Motor neuron (in vitro differentiated cells): ENCODE data around the gene MYO7B. TPM values are rescaled to one million over a fixed set of nuclear protein-coding genes. Genes with fewer than 3 reads are reported as not detected.

ENCODE experiments used
- ATAC-seq, 8 experiments: fragments of 200-7000 bp; cut with Tn5 transposase; replicated peaks in 6 of 8; 2 replicates each; pipeline ENCODE4 v1.8.0; 2021; ENCODE audit warnings: mild to moderate bottlenecking in 8 of 8, moderate library complexity in 8 of 8
- H3K27ac ChIP-seq, 2 donors: fragments of 250-450 bp; sonication (Bioruptor Pico); 2 replicates each; pipeline ENCODE4 v1.9.0; 2021; ENCODE audit warnings: antibody characterized with exemption in 2 of 2, mild to moderate bottlenecking in 2 of 2, moderate library complexity in 1 of 2
- H3K4me1 ChIP-seq, 2 donors: fragments of 250-450 bp; sonication (Bioruptor Pico); replicated peaks in 1 of 2; 2 replicates each; pipeline ENCODE4 v1.6.1; 2021; ENCODE audit warnings: antibody characterized with exemption in 2 of 2, mild to moderate bottlenecking in 2 of 2, moderate library complexity in 1 of 2
- H3K4me3 ChIP-seq, 5 donors: fragments of 250-450 bp; sonication (Bioruptor Pico); 2 replicates each; pipeline ENCODE4 v1.9.0; 2021; ENCODE audit warnings: antibody characterized with exemption in 5 of 5, mild to moderate bottlenecking in 5 of 5, moderate library complexity in 4 of 5
- WGBS, 10 experiments: fragments of 450-650 bp; shearing (Covaris generic); methylation state at CpG; one replicate each; pipeline ENCODE4 v1.0.0; 2022; 5-methylcytosine and 5-hydroxymethylcytosine counted together
- in situ Hi-C, 9 experiments: fragments of 400-800 bp; cut with MboI; loops; one replicate each; pipeline ENCODE4 v1.15.0; 2021; ENCODE audit warnings: low sequenced_read_pairs in 9 of 9, low pct_unique_long_range_greater_than_20kb in 2 of 9; ENCODE audit not compliant: unreplicated experiment in 9 of 9
- total RNA-seq, 8 experiments: library from RNA; unstranded; fragments of 300-600 nt; gene quantifications; 2 replicates each; pipeline versions ENCODE4 v1.2.3 to v1.2.4, GENCODE V29; 2022

MYO7B gene
- total RNA-seq, 8 experiments from 2014 or later = 0.08 to 1.1 (median 0.36) TPM; not detected in 2

DNA sequence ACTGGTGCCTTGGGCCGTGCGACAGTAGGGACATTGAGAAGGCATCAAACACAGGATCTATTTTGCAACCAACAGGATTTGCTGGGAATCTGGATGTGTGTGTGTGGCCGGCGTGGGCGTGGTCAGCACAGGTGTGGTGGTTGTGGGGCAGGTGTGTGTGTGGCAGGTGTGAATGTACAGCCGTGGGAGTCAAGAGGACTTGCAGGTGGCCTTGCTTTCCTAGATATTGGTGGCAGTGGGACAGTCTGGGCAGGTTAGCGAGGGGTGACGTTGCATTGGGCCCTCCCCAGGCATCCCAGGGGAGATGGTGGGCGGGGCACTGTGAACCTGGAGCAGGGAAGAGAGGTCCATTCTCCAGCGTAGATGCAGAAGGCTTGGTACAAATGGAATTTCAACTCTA lies 143.0 kb downstream of the MYO7B start:
- H3K4me3 ChIP-seq = no peak overlapping the region
- in situ Hi-C loops = no loop called here
- ATAC-seq = no peak
- peaks cover 4 to 9% of the 10 kb centered on the region in 2 donors for H3K4me1 ChIP-seq
- WGBS, 10 experiments = 0 to 92% (median 83%) methylated on average over 1 to 8 of the region's 10 CpGs; no CpG with 5 or more reads in 6 of the 10 experiments
- H3K27ac ChIP-seq = no peak overlapping the region

DNA sequence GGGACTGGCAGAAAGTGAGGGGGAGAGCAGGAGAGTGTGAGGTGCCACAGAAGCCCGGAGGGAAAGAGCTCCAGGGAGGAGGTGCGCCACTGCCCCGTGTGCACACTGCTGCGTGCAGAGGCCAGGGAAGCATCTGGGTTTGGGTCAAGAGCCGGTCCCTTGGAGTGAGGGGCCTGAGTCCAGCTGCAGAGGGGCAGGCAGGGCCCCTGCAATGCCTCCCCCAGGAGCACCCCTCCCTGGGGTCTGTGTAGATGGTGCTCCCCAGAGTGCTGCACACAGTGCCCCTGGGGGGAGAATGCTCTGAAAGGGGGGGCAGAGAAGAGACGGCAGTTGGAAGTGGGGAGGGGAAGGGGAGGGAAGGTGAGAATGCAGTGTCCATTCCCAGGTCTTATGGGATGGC lies 143.5 kb downstream of the MYO7B start:
- no peak for ATAC-seq
- in situ Hi-C loops = no loop called here
- WGBS, 10 experiments = 33 to 92% methylated on average over 1 to 2 of the region's 6 CpGs; no CpG with 5 or more reads in 8 of the 10 experiments
- Histone ChIP-seq H3K4me3 (no peak overlapping the region), H3K4me1 (peaks cover 4 to 9% of the 10 kb centered on the region in 2 donors), H3K27ac (no peak overlapping the region)

DNA sequence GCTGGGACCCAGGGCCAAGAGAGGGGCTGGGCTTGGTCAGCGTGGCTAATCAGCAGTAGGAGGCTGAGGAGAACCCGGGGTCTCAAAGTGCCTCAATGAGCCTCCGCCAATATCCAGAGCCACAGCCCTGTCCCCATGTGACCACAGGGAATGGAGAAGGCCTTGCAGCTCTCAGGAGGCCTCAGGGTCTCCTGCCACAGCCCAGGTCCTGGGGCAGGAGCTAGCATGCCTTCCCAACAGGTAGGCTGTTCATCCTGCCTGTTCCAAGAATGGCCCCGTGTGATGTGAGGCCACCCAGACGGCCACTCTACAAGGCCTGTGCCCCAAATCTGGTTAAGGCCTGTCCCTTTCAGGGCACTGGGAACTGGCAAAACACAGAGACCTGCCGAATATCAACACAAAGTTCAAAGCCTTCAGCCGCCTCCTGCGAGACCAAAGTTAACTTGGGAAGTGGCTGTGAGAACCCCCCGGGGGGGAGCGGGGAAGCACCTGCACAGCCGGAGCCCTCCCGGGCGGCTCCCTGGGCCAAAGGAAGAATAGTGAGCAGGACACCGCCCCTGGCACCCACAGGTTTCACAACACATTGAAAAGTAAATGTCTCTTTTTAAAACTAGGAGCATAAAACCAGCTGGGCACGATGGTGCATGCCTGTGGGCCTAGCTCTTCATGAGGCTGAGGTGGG lies 144.3 kb downstream of the MYO7B start:
- Histone ChIP-seq H3K4me3 (no peak overlapping the region), H3K27ac (no peak overlapping the region), H3K4me1 (peaks cover 4 to 9% of the 10 kb centered on the region in 2 donors)
- in situ Hi-C loops = no loop called here
- 74 to 100% (median 83%) methylated on average over 1 to 6 of the region's 15 CpGs; no CpG with 5 or more reads in 5 of the 10 experiments for WGBS, 10 experiments
- no peak for ATAC-seq

DNA sequence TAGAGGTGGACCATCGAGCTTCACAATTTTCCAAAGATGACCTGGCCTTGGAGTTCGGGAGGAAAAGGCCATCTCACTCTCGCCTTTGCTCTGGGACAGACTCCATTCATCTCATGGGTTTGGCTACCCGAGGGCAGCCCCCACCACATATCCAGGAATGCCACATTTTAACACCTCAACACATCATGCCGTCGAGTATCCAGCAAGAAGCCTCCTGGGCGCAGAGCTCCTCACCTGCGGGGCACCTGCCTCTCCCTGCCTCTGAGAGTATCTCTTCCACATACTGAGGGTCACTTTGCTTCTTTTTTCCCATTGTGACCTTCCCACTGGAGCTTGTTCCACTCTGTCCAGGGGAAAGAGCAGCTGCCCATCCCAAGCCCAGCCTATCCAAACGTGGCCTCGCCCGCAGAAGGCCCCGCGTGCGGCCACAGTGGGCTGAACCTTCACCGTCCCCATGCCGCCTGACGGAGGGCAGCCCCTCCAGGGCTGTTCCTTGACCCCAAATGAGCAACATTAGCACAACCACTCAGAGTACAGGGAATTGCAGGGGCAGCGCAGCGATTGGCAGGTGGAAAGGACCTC lies 145.3 kb downstream of the MYO7B start:
- Histone ChIP-seq H3K4me3 (no peak overlapping the region), H3K4me1 (peaks cover 4% of the 10 kb centered on the region in 2 donors), H3K27ac (no peak overlapping the region)
- ATAC-seq = no peak
- in situ Hi-C loops = no loop called here
- WGBS, 10 experiments = 67 to 96% (median 81%) methylated on average over 1 to 13 of the region's 19 CpGs; no CpG with 5 or more reads in 2 of the 10 experiments

DNA sequence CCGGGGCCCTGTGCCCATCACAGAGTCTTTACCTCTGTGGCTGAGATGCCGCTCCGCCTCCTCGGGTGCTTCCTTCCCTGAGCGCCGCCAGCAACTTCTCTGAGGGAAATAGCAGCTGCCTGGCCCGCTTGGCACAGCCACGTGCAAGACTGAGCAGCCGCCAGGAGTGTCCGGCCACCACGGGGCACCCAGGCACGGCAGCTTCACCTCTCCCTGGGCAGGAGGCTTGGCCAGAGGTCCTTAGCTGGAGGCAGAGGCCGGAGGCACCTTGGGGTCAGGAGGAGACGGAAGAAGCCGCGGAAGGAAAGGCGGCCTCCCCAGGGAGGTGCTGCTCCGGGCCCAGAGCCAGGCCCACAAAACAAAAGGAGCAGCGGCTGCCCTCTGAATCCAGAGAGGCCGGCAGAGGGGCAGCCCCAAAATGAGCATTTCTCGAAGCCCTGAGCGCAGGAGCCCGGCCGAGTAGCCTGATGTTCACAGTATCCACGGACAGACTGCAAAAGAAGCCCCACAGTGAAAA lies 145.9 kb downstream of the MYO7B start:
- Histone ChIP-seq H3K4me3 (no peak overlapping the region), H3K27ac (no peak overlapping the region), H3K4me1 (no peaks in the 10 kb centered on the region)
- 0 to 65% (median 44%) methylated on average over 1 to 15 of the region's 25 CpGs; no CpG with 5 or more reads in 3 of the 10 experiments for WGBS, 10 experiments
- ATAC-seq = peak in 6 of 8 experiments; percentile 6 to 64 (median 45)
- in situ Hi-C loops = no loop called here

DNA sequence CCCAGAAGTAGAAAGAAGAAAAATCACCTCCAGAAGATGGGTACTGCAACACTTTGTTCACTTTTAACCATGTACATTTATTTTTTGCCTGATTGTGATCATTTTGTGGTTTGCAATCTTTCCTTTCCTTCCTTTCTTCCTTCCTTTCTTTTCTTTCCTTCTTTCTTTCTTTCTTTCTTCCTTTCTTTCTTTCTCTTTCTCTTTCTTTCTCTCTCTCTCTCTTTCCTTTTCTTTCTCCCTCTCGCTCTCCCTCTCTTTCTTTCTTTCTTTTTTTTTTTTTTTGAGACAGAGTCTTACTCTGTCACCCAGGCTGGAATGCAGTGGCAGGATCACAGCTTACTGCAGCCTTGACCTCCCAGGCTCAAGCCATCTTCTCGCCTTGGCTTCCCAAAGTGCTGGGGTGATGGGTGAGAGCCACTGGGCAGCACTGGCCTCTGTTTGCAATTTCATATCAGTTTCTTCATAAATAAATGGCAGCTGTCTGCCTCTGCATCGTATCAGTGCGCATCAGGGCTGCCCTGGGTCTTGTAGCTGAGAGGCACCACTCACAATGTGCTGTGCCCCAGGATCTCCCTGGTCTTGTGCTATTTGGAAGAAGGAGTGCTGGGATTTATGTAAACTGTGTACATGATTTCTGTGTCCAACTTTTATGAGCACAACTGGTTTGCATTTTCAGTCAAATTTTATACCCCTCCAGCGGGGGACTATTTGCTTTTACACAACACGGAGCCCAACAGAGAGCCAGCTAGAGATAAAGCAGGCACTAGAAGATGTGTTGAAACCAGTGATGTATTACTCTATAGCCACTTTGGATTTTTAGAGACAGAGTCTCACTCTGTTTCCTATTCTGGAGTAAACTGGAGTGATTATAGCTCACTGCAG lies 146.7 kb downstream of the MYO7B start:
- in situ Hi-C loops = no loop called here
- ATAC-seq = no peak
- Histone ChIP-seq H3K27ac (no peak overlapping the region), H3K4me1 (no peaks in the 10 kb centered on the region), H3K4me3 (no peak overlapping the region)
- 50 to 100% (median 82%) methylated on average over 1 to 5 of the region's 6 CpGs for WGBS, 10 experiments

DNA sequence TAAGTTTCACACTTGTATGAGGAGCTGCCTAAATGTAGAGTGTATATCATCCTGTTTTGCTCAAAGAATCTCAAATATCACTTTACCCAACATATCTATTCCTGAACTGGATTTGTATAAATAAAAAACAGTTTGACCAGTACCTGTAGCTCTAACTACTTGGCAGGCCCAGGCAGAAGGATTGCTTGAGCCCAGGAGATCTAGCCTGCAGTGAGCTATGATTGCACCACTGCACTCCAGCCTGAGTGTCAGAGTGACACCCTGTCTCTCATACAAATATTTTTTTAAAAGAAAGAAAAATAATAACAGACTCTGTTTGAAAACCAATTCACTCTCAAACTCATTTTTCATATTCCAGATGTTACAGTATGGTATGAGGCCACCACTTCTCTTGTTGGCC lies 147.6 kb downstream of the MYO7B start:
- no peak overlapping the region for H3K4me3 ChIP-seq
- in situ Hi-C loops = no loop called here
- no peak for ATAC-seq
- H3K4me1 ChIP-seq = no peaks in the 10 kb centered on the region
- no peak overlapping the region for H3K27ac ChIP-seq

DNA sequence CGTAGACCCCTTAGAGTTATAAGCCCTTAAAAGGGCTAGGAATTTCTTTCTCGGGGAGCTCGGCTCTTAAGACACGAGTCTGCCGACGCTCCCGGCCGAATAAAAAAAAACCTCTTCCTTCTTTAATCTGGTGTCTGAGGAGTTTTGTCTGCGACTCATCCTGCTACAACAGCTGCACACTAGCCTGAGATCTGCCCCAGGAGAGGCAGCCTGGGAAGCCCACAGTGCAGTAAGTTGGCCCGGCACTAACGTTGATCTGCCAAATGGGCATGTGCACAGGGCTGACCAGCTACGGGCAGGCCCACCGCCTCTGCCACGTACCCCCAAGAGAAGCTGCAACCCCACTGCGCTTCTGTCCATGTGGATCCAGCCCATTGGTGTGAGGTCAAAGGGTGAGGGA lies 148.3 kb downstream of the MYO7B start:
- H3K4me3 ChIP-seq = no peak overlapping the region
- no peak for ATAC-seq
- no peaks in the 10 kb centered on the region for H3K4me1 ChIP-seq
- in situ Hi-C loops = no loop called here
- WGBS, 10 experiments = 70 to 100% (median 87%) methylated on average over 2 to 4 of the region's 15 CpGs; no CpG with 5 or more reads in 7 of the 10 experiments
- H3K27ac ChIP-seq = no peak overlapping the region

DNA sequence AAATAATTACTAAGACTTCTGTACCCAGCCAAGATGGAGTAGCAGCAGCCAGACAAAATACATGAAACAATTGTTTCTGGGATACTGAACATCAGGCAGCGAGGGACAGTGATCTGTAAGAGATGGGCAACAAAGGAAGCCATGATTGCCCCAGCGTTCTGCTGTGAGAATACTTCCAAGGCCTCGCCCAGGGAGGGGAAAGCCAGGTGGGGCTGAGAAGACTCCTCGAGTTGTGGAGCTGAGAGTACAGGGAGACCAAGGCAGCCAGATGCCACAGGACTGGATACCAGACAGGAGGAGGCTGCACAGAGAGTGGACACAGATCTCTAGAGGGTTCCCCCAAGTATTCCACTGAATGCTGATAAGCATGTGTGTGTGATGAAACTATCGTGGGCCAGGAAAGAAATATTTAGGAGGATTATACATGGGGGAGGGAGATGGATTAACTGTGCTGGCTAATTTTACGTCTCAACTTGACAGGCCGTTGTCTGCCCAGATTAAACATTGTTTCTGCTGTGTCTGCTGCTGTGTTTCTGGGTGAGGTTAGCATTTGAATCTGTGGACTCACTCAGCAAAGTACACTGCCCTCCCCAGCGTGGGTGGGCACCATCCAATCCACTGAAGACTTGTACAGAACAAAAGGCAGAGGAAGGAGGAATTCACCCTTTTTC lies 150.1 kb downstream of the MYO7B start:
- no peaks in the 10 kb centered on the region for H3K4me1 ChIP-seq
- H3K4me3 ChIP-seq = no peak overlapping the region
- 32 to 95% (median 68%) methylated on average over 2 to 7 of the region's 8 CpGs for WGBS, 10 experiments
- in situ Hi-C loops = no loop called here
- peak in 1 of 8 experiments; percentile 16 for ATAC-seq
- H3K27ac ChIP-seq = no peak overlapping the region

Other genes starting within 250 kb of the MYO7B start
- 10 to 100 TPM; 20.7 to 66.4 (median 36.0) TPM for gene ERCC3, start 241.5 kb upstream of the MYO7B start, total RNA-seq
- gene MAP3K2, start 147.7 kb upstream of the MYO7B start, total RNA-seq = 10 to 100 TPM; 17.6 to 32.8 (median 22.8) TPM
- gene PROC, start 117.3 kb upstream of the MYO7B start, total RNA-seq = under 1 TPM; 0.27 to 0.95 (median 0.81) TPM
- gene IWS1, start 9.2 kb upstream of the MYO7B start, total RNA-seq = 10 to 100 TPM; 40.1 to 56.7 (median 46.8) TPM
- 1 to 10 TPM in 2 of 8 experiments, under 1 TPM in 5, not detected in 1; 0.27 to 1.7 (median 0.45) TPM for gene GPR17, start 110.5 kb downstream of the MYO7B start, total RNA-seq
- gene LIMS2, start 139.8 kb downstream of the MYO7B start, total RNA-seq = 1 to 10 TPM in 5 of 8 experiments, under 1 TPM in 3; 0.22 to 9.3 (median 1.5) TPM
- gene SFT2D3, start 165.8 kb downstream of the MYO7B start, total RNA-seq = 1 to 10 TPM in 2 of 8 experiments, under 1 TPM in 2, not detected in 4; 0.36 to 2.0 (median 1.0) TPM